Osteocyte (in vitro differentiated cells): ENCODE results near the gene ATP5IF1. TPM values are rescaled to one million over a fixed set of nuclear protein-coding genes. Genes with fewer than 3 reads are reported as not detected.

Experiments used
- DNase-seq: peaks from one replicate; pipeline ENCODE4 v3.0.0; 2021; ENCODE audit warnings: mixed read lengths; ENCODE audit not compliant: unreplicated experiment; ENCODE audit errors: extremely low spot score
- H3K27ac Mint-ChIP-seq: one replicate; pipeline ENCODE4 v1.8.0; 2021; ENCODE audit warnings: mild to moderate bottlenecking, mixed read lengths; ENCODE audit not compliant: unreplicated experiment
- H3K27me3 Mint-ChIP-seq: one replicate; pipeline ENCODE4 v1.8.0; 2021; ENCODE audit warnings: mixed read lengths; ENCODE audit not compliant: unreplicated experiment
- H3K36me3 Mint-ChIP-seq: one replicate; pipeline ENCODE4 v1.8.0; 2021; ENCODE audit warnings: mixed read lengths; ENCODE audit not compliant: unreplicated experiment
- H3K4me1 Mint-ChIP-seq: one replicate; pipeline ENCODE4 v1.8.0; 2021; ENCODE audit warnings: mixed read lengths; ENCODE audit not compliant: unreplicated experiment
- H3K4me3 Mint-ChIP-seq: one replicate; pipeline ENCODE4 v1.8.0; 2021; ENCODE audit warnings: mild to moderate bottlenecking, moderate library complexity, mixed read lengths; ENCODE audit not compliant: unreplicated experiment
- H3K9me3 Mint-ChIP-seq: one replicate; pipeline ENCODE4 v1.8.0; 2021; ENCODE audit warnings: mixed read lengths; ENCODE audit not compliant: unreplicated experiment
- CTCF ChIP-seq: fragments of 200-600 bp; sonication (generic); IDR thresholded peaks from 2 replicates; pipeline ENCODE4 v1.5.0; 2021; ENCODE audit warnings: antibody characterized with exemption, mild to moderate bottlenecking, moderate library complexity
- total RNA-seq: library from RNA; stranded (reverse); gene quantifications from 2 replicates; pipeline ENCODE4 v1.2.1, GENCODE V29; 2021

ATP5IF1 gene
- total RNA-seq, 1 donor from 2014 or later = 113 TPM

- Mint-ChIP-seq H3K9me3 (no peaks in the 10 kb centered on the region), H3K27me3 (no peaks in the 10 kb centered on the region), H3K4me1 (peaks cover 28% of the 10 kb centered on the region), H3K27ac (peak overlapping the region; percentile 78), H3K36me3 (no peaks in the 10 kb centered on the region), H3K4me3 (peak overlapping the region; percentile 54)
- no peak for DNase-seq
- TF ChIP-seq CTCF = no peak
Observed at GRCh38 chr1:28249013-28249865, 13.3 kb downstream of the ATP5IF1 start.

- Mint-ChIP-seq H3K27ac (no peak overlapping the region), H3K27me3 (no peaks in the 10 kb centered on the region), H3K36me3 (no peaks in the 10 kb centered on the region), H3K4me3 (no peak overlapping the region), H3K9me3 (no peaks in the 10 kb centered on the region), H3K4me1 (peaks cover 28% of the 10 kb centered on the region)
- no peak for TF ChIP-seq CTCF
- DNase-seq = no peak
Observed at GRCh38 chr1:28249866-28250295, 14.0 kb downstream of the ATP5IF1 start.

GRCh38 chr1:28256197-28256827 is 20.4 kb downstream of the ATP5IF1 start:
- Mint-ChIP-seq H3K9me3 (no peaks in the 10 kb centered on the region), H3K4me3 (no peak overlapping the region), H3K36me3 (no peaks in the 10 kb centered on the region), H3K27me3 (peaks cover 4% of the 10 kb centered on the region), H3K27ac (no peak overlapping the region), H3K4me1 (peaks cover 21% of the 10 kb centered on the region)
- TF ChIP-seq CTCF = no peak
- no peak for DNase-seq

GRCh38 chr1:28257736-28258135 is 21.8 kb downstream of the ATP5IF1 start:
- no peak for TF ChIP-seq CTCF
- no peak overlapping the region for H3K4me3 Mint-ChIP-seq
- peaks cover 4% of the 10 kb centered on the region for H3K27me3 Mint-ChIP-seq
- H3K4me1 Mint-ChIP-seq = peaks cover 33% of the 10 kb centered on the region
- H3K27ac Mint-ChIP-seq = peak overlapping the region; percentile 88
- DNase-seq = no peak
- no peaks in the 10 kb centered on the region for H3K9me3 Mint-ChIP-seq
- no peaks in the 10 kb centered on the region for H3K36me3 Mint-ChIP-seq

- no peak for TF ChIP-seq CTCF
- H3K27me3 Mint-ChIP-seq = peaks cover 4% of the 10 kb centered on the region
- H3K9me3 Mint-ChIP-seq = no peaks in the 10 kb centered on the region
- H3K36me3 Mint-ChIP-seq = no peaks in the 10 kb centered on the region
- H3K4me1 Mint-ChIP-seq = peaks cover 39% of the 10 kb centered on the region
- peak overlapping the region; percentile 88 for H3K27ac Mint-ChIP-seq
- DNase-seq = no peak
- peak overlapping the region; percentile 76 for H3K4me3 Mint-ChIP-seq
Observed at GRCh38 chr1:28258628-28259251, 22.8 kb downstream of the ATP5IF1 start.
